Hematopoietic multipotent progenitor cell treated with erythropoietin and hydrocortisone succinate and interleukin-3 and kit ligand, for 6 days (in vitro differentiated cells): ENCODE data around the gene RBM19.

ENCODE experiments used
- DNase-seq: peaks from one replicate; pipeline ENCODE4 v3.0.0-alpha.2; 2015

RBM19 gene

DNA sequence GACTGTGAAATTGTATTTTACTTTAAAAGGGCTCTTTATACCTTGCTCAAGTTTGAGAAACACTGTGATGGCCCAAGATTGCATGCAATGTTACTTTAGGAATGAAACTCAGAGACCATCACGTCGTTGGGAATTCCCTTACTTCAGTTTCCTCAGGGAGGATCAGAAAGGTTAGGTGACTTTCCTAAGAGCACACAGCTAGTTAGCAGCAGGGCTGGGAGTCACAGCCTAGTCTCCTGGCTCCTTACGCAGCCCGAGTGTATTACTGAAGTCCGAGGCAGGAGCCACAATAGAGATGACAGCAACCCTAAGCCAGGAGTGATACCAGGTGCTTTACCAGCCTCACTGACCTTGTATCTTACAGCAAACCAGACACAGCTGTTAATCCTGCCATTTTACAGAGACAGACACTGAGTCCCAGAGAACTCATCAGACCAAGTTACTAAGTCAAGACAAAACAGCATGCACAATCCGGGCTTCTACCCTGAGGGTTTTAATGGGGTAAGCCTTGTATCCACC, 67.0 kb downstream of the RBM19 start:
- no peak for DNase-seq

- DNase-seq: no peak
These were observed 67.7 kb downstream of the RBM19 start for GRCh38 chr12:113898466-113898865.

GRCh38 chr12:113897406-113897805, 68.7 kb downstream of the RBM19 start:
- DNase-seq: no peak

GRCh38 chr12:113896841-113897240, 69.3 kb downstream of the RBM19 start:
- DNase-seq: no peak

DNA sequence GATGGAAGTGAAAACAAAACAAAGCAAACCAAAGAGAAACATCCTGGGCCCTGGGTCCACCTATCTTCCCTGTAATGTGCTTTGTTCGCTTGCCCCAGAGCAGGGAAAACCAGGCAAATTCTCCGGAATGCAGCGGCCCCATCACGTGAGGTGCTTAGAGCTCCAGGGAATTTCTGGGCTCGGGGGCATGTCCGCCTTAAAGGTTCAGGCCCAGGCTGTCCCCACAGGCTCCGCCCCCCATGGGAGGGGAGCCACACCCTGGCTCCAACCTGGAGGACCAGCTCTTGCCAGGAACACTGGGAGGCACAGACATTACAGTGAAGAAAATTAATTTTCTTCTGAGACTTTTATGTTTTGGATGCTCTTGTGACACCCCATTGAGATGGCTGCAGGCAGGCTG, 69.9 kb downstream of the RBM19 start:
- DNase-seq: no peak

GRCh38 chr12:113895176-113895575, 70.9 kb downstream of the RBM19 start:
- no peak for DNase-seq

GRCh38 chr12:113894697-113895096, 71.4 kb downstream of the RBM19 start:
- no peak for DNase-seq

GRCh38 chr12:113893221-113893620, 72.9 kb downstream of the RBM19 start:
- no peak for DNase-seq

DNA sequence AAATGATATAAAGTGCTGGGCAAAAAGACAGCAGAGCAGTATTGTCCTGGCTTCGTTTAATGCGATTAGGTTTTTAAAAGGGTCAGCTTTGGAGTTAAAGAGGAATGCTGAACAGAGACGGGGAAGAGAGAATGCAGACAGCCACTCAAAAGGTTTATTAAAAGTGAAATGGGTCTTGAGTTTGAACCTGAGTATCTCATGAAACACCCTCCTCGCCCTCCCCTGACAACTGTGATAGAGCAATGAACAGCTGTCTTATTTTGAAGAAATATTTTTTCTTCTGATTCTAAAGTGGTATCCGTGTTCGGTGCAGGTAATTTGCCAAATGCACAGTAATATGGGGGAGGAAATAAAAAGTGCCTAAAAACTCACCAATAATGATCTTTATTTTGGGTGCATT, 73.6 kb downstream of the RBM19 start:
- DNase-seq: no peak

DNA sequence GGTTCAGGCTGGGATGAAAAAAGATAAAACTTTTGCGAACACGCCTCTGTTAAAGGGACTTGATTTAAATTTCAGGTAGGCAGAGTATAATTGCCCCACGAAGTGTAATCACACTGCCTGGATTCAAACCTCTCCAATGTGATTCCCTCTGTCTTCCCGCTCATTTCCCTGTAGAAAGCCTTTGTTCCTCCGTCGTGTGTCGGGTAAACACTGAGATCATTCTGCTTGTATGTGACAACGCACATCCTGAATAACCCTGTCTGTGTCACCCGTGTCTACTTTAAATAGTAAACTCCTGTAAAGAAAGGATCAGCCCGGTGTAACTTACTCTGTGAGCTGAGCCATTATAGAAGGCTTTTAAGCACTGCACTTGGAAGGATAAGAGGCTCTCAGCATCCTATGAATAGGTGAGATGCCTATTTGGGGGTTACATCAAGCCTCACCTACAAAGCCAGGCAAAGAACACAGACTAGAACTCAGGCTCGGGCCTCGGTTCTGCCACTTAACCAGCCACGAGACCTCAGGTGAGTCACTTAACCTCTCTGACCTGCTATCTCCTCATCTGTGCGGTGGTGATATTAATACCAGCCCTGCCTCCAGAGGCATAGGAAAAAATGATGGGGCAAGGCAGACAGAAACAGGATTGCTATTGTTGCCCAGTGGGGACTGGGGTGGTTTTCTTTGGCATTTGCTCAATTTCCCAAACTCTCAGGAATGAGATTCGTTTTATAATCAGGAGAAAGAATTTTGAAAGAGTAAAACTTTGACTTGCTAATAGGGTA, 74.2 kb downstream of the RBM19 start:
- DNase-seq: no peak

DNA sequence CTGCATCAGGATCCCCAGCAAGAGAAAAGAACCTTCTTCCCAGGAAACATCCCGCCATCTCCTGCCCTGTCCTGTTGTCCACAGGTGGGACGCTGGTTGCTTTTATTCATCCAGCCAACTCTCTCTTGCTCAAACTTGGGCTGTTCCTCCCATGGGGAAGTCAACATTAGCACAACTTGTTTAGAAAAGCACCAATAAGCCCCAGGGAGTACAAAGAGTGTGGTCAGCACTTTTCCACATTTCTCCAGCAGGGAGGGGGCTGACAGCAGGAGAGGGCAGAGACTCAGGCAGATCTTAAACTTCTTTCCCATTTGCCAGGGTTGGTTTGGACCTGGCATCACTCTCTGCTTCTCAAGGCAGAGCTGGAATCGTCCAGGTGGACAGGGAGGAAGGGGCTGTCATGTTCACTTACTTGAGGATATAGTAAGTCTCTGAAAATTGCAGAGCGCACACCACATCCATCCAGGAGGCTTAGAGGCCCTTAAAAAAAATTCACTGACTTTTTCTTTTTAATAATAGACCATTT, 74.9 kb downstream of the RBM19 start:
- DNase-seq: no peak

GRCh38 chr12:113889891-113890581, 76.1 kb downstream of the RBM19 start:
- DNase-seq: no peak

GRCh38 chr12:113889076-113889475, 77.0 kb downstream of the RBM19 start:
- no peak for DNase-seq

- no peak for DNase-seq
These were observed 77.7 kb downstream of the RBM19 start for GRCh38 chr12:113888435-113888834.

DNA sequence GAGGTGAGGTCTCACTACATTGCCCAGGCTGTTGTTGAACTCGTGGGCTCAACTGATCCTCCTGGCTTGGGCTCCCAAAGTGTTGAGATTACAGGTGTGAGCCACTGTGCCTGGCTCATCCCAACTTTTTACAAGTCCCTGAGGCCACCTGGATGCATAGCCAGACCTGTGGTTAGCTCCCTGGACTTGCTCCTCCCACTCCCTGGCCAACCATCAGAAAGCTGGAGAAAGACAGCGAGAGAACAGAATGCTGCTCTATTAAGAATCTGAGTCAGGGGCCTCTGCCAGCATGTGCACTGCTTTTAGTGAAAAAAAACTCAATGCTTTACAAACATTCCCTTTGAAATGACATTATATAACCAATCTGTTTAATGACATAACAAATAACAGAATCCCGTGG, 78.2 kb downstream of the RBM19 start:
- DNase-seq: no peak

GRCh38 chr12:113886721-113887120, 79.4 kb downstream of the RBM19 start:
- DNase-seq: no peak

DNA sequence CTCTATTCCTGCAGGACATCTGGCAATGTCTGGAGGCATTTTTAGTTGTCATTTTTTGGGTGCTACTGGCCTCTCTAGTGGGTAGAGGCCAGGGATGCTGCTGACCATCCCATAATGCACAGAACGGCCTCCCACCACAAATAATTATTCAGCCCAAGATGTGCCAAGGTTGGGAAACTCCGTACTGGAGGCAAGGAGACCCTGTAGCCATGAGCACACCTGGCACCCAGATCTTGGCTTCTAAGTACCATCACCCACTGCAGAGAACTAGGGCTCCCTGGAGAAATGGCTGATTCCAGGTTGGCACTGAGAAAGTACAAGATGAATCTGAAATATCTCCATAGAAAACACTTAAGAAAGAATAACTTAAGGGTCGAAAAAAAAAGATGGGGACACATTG, 81.7 kb downstream of the RBM19 start:
- DNase-seq: no peak

GRCh38 chr12:113882690-113883089, 83.4 kb downstream of the RBM19 start:
- no peak for DNase-seq

- no peak for DNase-seq
These were observed 84.8 kb downstream of the RBM19 start for GRCh38 chr12:113880988-113881962.

DNA sequence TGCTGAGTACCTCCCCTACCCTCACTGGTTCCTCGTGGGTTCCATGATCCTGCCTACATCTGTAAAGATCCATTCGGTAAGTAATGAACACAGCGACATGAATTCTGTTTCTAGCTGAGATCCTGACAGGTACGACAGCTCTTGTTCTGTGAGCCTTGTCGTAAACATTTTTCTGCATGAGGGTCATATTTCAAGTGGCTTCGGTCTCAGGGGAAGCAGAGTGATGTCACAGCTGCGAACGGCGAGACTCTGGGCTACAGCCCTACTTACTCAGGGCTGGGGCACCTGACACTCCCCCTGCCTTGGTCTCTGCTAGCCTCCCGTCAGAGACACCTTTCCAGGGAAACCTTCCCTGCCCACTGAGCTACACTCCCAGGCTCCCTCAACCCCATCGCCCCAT, 85.8 kb downstream of the RBM19 start:
- DNase-seq: no peak

DNA sequence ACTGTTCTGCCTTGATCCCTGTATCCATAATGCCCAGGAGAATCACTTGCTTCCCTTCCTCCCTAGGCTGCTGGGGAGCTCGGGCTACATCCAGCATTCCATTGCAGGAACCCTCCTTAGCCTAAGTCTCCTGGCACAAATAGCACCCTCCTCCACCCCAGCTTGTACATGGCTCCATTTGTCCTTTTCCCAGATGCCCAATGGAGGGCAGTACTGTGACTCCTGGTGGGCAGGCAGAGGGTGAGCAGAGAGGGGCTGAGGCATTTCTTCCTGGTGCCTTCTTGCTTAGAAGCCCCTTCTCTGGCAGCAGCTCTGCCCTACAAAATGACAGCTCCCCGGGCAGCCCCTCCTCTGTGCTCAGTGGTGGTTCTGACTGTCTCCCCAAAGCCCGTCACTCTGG, 86.5 kb downstream of the RBM19 start:
- no peak for DNase-seq

GRCh38 chr12:113877607-113878006, 88.5 kb downstream of the RBM19 start:
- no peak for DNase-seq

DNA sequence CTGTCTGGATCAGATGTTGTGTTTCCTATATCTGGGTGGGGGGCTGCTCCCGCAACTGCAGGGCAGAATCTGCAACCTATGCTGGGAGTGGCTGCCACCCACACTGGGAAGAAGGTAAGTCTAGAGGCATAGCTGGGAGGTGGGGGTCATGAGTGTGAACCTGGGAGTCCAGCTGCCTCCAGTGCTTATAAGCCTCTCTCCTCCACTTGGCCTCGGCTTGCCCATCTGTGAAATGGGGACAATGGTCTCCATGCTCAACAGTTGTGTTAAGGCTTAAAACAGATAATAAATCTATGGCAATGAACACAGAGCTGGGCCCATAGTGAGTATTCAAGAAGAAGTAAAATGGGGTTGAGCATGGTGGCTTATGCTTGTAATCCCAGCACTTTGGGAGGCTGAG, 90.0 kb downstream of the RBM19 start:
- DNase-seq: no peak
